ENCODE measurements around the gene ANKRD29. TPM values are rescaled to one million over a fixed set of nuclear protein-coding genes. Genes with fewer than 3 reads are reported as not detected.

ANKRD29 gene, protein sequence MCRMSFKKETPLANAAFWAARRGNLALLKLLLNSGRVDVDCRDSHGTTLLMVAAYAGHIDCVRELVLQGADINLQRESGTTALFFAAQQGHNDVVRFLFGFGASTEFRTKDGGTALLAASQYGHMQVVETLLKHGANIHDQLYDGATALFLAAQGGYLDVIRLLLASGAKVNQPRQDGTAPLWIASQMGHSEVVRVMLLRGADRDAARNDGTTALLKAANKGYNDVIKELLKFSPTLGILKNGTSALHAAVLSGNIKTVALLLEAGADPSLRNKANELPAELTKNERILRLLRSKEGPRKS
- under 1 TPM; 0.13 to 0.50 (median 0.22) TPM for total RNA-seq (2021; fragmentation: NEBNext Ultra II Directional; extraction: Animal tissue kit (Norgen Biotek cat#: 25700))
- long read RNA-seq, result 0 reads

- Mint-ChIP-seq H3K27me3 (ENCODE audit: insufficient read depth) (peaks cover 40% of the 10 kb centered on the region), H3K4me1 (ENCODE audit: low read depth) (peaks cover 24% of the 10 kb centered on the region), H3K27ac (no peak within 1 kb of the TSS; the same call in 1 of the 2 replicates), H3K9me3 (no peaks in the 10 kb centered on the region), H3K36me3 (ENCODE audit: low read depth) (peaks cover 4% of the 10 kb centered on the region; the same call in 1 of the 2 replicates), H3K4me3 (peak within 1 kb of the TSS; percentile 89)
- DNase-seq, result no peak
- TF ChIP-seq, protein P1, sequence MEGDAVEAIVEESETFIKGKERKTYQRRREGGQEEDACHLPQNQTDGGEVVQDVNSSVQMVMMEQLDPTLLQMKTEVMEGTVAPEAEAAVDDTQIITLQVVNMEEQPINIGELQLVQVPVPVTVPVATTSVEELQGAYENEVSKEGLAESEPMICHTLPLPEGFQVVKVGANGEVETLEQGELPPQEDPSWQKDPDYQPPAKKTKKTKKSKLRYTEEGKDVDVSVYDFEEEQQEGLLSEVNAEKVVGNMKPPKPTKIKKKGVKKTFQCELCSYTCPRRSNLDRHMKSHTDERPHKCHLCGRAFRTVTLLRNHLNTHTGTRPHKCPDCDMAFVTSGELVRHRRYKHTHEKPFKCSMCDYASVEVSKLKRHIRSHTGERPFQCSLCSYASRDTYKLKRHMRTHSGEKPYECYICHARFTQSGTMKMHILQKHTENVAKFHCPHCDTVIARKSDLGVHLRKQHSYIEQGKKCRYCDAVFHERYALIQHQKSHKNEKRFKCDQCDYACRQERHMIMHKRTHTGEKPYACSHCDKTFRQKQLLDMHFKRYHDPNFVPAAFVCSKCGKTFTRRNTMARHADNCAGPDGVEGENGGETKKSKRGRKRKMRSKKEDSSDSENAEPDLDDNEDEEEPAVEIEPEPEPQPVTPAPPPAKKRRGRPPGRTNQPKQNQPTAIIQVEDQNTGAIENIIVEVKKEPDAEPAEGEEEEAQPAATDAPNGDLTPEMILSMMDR (IDR thresholded peaks at IDR 0.05), result no peak
Measured at GRCh38 chr18:23662309-23663263, at the start of gene ANKRD29. Gene ANKRD29 (minus strand): TSS chr18:23662911. CDS start chr18:23662730, 181 bp downstream.

DNA sequence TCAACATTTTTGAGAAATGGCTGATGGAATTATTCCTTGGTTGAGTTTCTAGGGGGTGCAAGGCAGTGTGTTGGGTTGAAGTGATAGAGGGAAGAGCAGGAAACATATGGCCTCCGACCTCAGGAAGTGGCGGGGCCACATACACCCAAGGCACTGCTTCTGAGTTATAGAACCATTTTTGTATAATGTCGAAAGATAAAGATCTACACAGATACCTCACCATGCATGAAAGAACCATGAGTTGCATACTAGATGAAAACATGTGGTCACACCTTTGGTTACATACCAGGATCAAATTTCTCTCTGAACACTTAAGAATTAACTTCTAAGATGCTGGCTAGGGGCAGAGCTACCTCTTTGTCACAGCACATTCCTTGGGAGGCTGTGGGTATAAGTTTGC, 49.7 kb upstream of the ANKRD29 start:
- Mint-ChIP-seq H3K27me3 (ENCODE audit: insufficient read depth) (no peaks in the 10 kb centered on the region), H3K4me3 (no peak overlapping the region), H3K4me1 (ENCODE audit: low read depth) (peaks cover 15% of the 10 kb centered on the region), H3K9me3 (no peaks in the 10 kb centered on the region), H3K27ac (no peak overlapping the region), H3K36me3 (ENCODE audit: low read depth) (no peaks in the 10 kb centered on the region)
- DNase-seq, result no peak
- TF ChIP-seq, protein P1 (IDR thresholded peaks at IDR 0.05), result no peak

DNA sequence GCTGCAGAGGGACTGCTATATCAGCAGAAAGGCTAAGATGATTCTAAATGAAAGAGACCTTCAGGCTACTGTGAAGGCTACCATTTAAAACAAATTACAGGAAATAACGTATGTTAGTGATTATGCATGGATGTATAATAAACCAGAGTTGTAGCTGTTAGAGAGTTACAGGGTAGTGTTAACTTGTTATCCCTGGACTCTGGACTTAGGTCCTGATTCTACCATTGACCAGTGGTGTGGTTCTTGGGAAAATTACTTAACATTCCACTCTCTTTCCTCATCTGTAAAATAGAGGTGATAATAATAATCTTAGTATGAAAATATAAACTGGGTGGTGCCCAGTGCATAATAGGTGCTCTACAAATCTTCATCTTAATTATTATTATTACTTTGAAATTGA, 48.7 kb upstream of the ANKRD29 start:
- H3K9me3 Mint-ChIP-seq, result peaks cover 4% of the 10 kb centered on the region; the same call in 1 of the 2 replicates
- TF ChIP-seq, protein P1 (IDR thresholded peaks at IDR 0.05), result no peak

GRCh38 chr18:23710946-23711345, 48.2 kb upstream of the ANKRD29 start:
- H3K27me3 Mint-ChIP-seq (ENCODE audit: insufficient read depth), result peaks cover 4% of the 10 kb centered on the region
- no peak for DNase-seq
- TF ChIP-seq, protein P1 (IDR thresholded peaks at IDR 0.05), result no peak
- H3K27ac Mint-ChIP-seq, result no peak overlapping the region
- no peak overlapping the region for H3K4me3 Mint-ChIP-seq
- H3K36me3 Mint-ChIP-seq (ENCODE audit: low read depth), result peaks cover 4% of the 10 kb centered on the region; the same call in 1 of the 2 replicates
- peaks cover 2% of the 10 kb centered on the region for H3K4me1 Mint-ChIP-seq (ENCODE audit: low read depth)
- peaks cover 4% of the 10 kb centered on the region; the same call in 1 of the 2 replicates for H3K9me3 Mint-ChIP-seq

More for the DNA sequence above, 48.7 kb upstream of the ANKRD29 start:
- Mint-ChIP-seq H3K4me1 (ENCODE audit: low read depth) (peaks cover 6% of the 10 kb centered on the region), H3K36me3 (ENCODE audit: low read depth) (peaks cover 4% of the 10 kb centered on the region; the same call in 1 of the 2 replicates), H3K27me3 (ENCODE audit: insufficient read depth) (peaks cover 4% of the 10 kb centered on the region), H3K4me3 (no peak overlapping the region), H3K27ac (no peak overlapping the region)
- DNase-seq, result no peak

- Mint-ChIP-seq H3K27me3 (ENCODE audit: insufficient read depth) (peaks cover 4% of the 10 kb centered on the region), H3K4me3 (no peak overlapping the region), H3K27ac (no peak overlapping the region), H3K4me1 (ENCODE audit: low read depth) (no peaks in the 10 kb centered on the region), H3K36me3 (ENCODE audit: low read depth) (peaks cover 4% of the 10 kb centered on the region; the same call in 1 of the 2 replicates), H3K9me3 (peaks cover 4% of the 10 kb centered on the region; the same call in 1 of the 2 replicates)
- no peak for DNase-seq
- TF ChIP-seq, protein P1 (IDR thresholded peaks at IDR 0.05), result no peak
Measured at GRCh38 chr18:23710068-23710527, 47.4 kb upstream of the ANKRD29 start.

All from HFFc6 (cell line).